Stimulated activated naive CD4-positive, alpha-beta T cell (primary cell): Measurements from ENCODE around the gene S100PBP.

ENCODE experiments used
- DNase-seq, 6 experiments: peaks; one replicate each; lab custom pipeline; 2025; lab: John Stamatoyannopoulos, UW

S100PBP gene

GRCh38 chr1:32886828-32887414 lies 69.5 kb downstream of the S100PBP start:
- DNase-seq = no peak

GRCh38 chr1:32887623-32888022 lies 70.2 kb downstream of the S100PBP start:
- no peak for DNase-seq

GRCh38 chr1:32888134-32888533 lies 70.7 kb downstream of the S100PBP start:
- no peak for DNase-seq

GRCh38 chr1:32888677-32889420 lies 71.4 kb downstream of the S100PBP start:
- no peak for DNase-seq

- DNase-seq = no peak
These were observed 72.4 kb downstream of the S100PBP start for GRCh38 chr1:32889731-32890278.

GRCh38 chr1:32890516-32891240 lies 73.2 kb downstream of the S100PBP start:
- DNase-seq = no peak

- no peak for DNase-seq
These were observed 73.8 kb downstream of the S100PBP start for GRCh38 chr1:32891241-32891570.

GRCh38 chr1:32891630-32892029 lies 74.2 kb downstream of the S100PBP start:
- no peak for DNase-seq

- peak in 1 of 6 experiments; percentile 12 for DNase-seq
These were observed 75.1 kb downstream of the S100PBP start for GRCh38 chr1:32892368-32893197.

GRCh38 chr1:32893198-32894018 lies 76.0 kb downstream of the S100PBP start:
- peak in 1 of 6 experiments; percentile 7 for DNase-seq

- no peak for DNase-seq
These were observed 76.7 kb downstream of the S100PBP start for GRCh38 chr1:32894019-32894600.

- DNase-seq = no peak
These were observed 77.2 kb downstream of the S100PBP start for GRCh38 chr1:32894681-32895080.

- no peak for DNase-seq
These were observed 78.1 kb downstream of the S100PBP start for GRCh38 chr1:32895325-32896215.

GRCh38 chr1:32896451-32896850 lies 79.0 kb downstream of the S100PBP start:
- DNase-seq = no peak

- DNase-seq = no peak
These were observed 79.9 kb downstream of the S100PBP start for GRCh38 chr1:32897082-32898049.

GRCh38 chr1:32898056-32898455 lies 80.6 kb downstream of the S100PBP start:
- no peak for DNase-seq

GRCh38 chr1:32898958-32899357 lies 81.5 kb downstream of the S100PBP start:
- DNase-seq = no peak

GRCh38 chr1:32899586-32900296 lies 82.3 kb downstream of the S100PBP start:
- DNase-seq = no peak
